Smooth muscle cell (in vitro differentiated cells): ENCODE results near the gene MRC1. TPM values are rescaled to one million over a fixed set of nuclear protein-coding genes. Genes with fewer than 3 reads are reported as not detected.

ENCODE experiments used
- DNase-seq: peaks from one replicate; lab custom pipeline; 2025; ENCODE audit not compliant: unreplicated experiment; lab: John Stamatoyannopoulos, UW
- H2AFZ ChIP-seq: fragments of 200-600 bp; sonication (generic); 2 replicates; pipeline ENCODE4 v1.6.0; 2016; ENCODE audit warnings: antibody characterized with exemption, low read depth, mild to moderate bottlenecking
- H3F3A ChIP-seq: fragments of 200-600 bp; sonication (generic); 2 replicates; pipeline ENCODE4 v1.6.0; 2017; ENCODE audit warnings: antibody characterized with exemption, low read depth
- H3K27ac ChIP-seq: fragments of 200-600 bp; sonication (generic); 2 replicates; pipeline ENCODE4 v1.5.1; 2016; ENCODE audit warnings: low read depth, mild to moderate bottlenecking
- H3K27me3 ChIP-seq: fragments of 200-600 bp; sonication (generic); 2 replicates; pipeline ENCODE4 v1.6.1; 2016; ENCODE audit warnings: low read depth, mild to moderate bottlenecking
- H3K36me3 ChIP-seq: fragments of 200-600 bp; sonication (generic); 2 replicates; pipeline ENCODE4 v1.5.1; 2016; ENCODE audit warnings: low read depth
- H3K4me1 ChIP-seq: fragments of 200-600 bp; sonication (generic); 2 replicates; pipeline ENCODE4 v1.5.1; 2016; ENCODE audit warnings: low read depth
- H3K4me2 ChIP-seq: fragments of 200-600 bp; sonication (generic); 2 replicates; pipeline ENCODE4 v1.6.0; 2016; ENCODE audit warnings: mild to moderate bottlenecking
- H3K4me3 ChIP-seq: fragments of 200-600 bp; sonication (generic); 2 replicates; pipeline ENCODE4 v1.5.1; 2016; ENCODE audit warnings: mild to moderate bottlenecking
- H3K79me2 ChIP-seq: fragments of 200-600 bp; sonication (generic); 2 replicates; pipeline ENCODE4 v1.6.0; 2016; ENCODE audit warnings: low read depth, mild to moderate bottlenecking
- H3K9ac ChIP-seq: fragments of 200-600 bp; sonication (generic); 2 replicates; pipeline ENCODE4 v1.6.0; 2016; ENCODE audit warnings: low read depth
- H3K9me3 ChIP-seq: fragments of 200-600 bp; sonication (generic); replicated peaks from 2 replicates; pipeline ENCODE4 v1.5.1; 2016; ENCODE audit warnings: low read depth
- H4K20me1 ChIP-seq: fragments of 200-600 bp; sonication (generic); 2 replicates; pipeline ENCODE4 v1.6.0; 2016; ENCODE audit warnings: low read depth
- CTCF ChIP-seq: fragments of 200-600 bp; sonication (generic); IDR thresholded peaks from 2 replicates; pipeline ENCODE4 v1.5.1; 2017; ENCODE audit warnings: borderline replicate concordance, mild to moderate bottlenecking, antibody characterized with exemption; ENCODE audit not compliant: insufficient read depth, poor library complexity, severe bottlenecking
- WGBS: methylation state at CpG from one replicate; pipeline ENCODE4 v1.1.7; 2016; ENCODE audit warnings: low lambda C conversion rate; 5-methylcytosine and 5-hydroxymethylcytosine counted together
- polyA plus RNA-seq: library from polyadenylated mRNA; unstranded; fragments of >200 nt; fragmentation: Nextera tagmentation; extraction: Ambion mirVana; gene quantifications from 2 replicates; pipeline ENCODE4 v1.2.1, GENCODE V29; 2016
- total RNA-seq: library from RNA; depleted of rRNA; stranded (reverse); fragments of >200 nt; gene quantifications from 2 replicates; pipeline ENCODE4 v1.2.3, GENCODE V29; 2014

MRC1 gene
- total and polyA plus RNA-seq, 2 experiments from 2014 or later, result not detected

- Histone ChIP-seq H3K4me2 (no peak overlapping the region), H3K79me2 (no peaks in the 10 kb centered on the region), H3K4me1 (no peaks in the 10 kb centered on the region), H3K9ac (no peak overlapping the region), H4K20me1 (no peaks in the 10 kb centered on the region), H3K4me3 (no peak overlapping the region), H2AFZ (no peak overlapping the region), H3K36me3 (no peaks in the 10 kb centered on the region), H3F3A (no peaks in the 10 kb centered on the region), H3K27me3 (no peaks in the 10 kb centered on the region), H3K9me3 (no peaks in the 10 kb centered on the region), H3K27ac (no peak overlapping the region)
- DNase-seq, result no peak
- TF ChIP-seq CTCF, result no peak
Measured at GRCh38 chr10:17877121-17877520, 68.0 kb downstream of the MRC1 start.

- H4K20me1 ChIP-seq, result no peaks in the 10 kb centered on the region
- no peaks in the 10 kb centered on the region for H3K9me3 ChIP-seq
- no peaks in the 10 kb centered on the region for H3K4me1 ChIP-seq
- H3K27ac ChIP-seq, result no peak overlapping the region
- H3K79me2 ChIP-seq, result no peaks in the 10 kb centered on the region
- no peak for TF ChIP-seq CTCF
- no peak overlapping the region for H3K9ac ChIP-seq
- no peaks in the 10 kb centered on the region for H3K36me3 ChIP-seq
- no peak overlapping the region for H2AFZ ChIP-seq
- no peak for DNase-seq
- no peaks in the 10 kb centered on the region for H3F3A ChIP-seq
- H3K27me3 ChIP-seq, result no peaks in the 10 kb centered on the region
- H3K4me3 ChIP-seq, result no peak overlapping the region
- WGBS, result 91% methylated on average over 5 of the region's 5 CpGs
- no peak overlapping the region for H3K4me2 ChIP-seq
Measured at GRCh38 chr10:17878896-17879295, 69.7 kb downstream of the MRC1 start.

- H3K4me3 ChIP-seq, result no peak overlapping the region
- no peaks in the 10 kb centered on the region for H4K20me1 ChIP-seq
- H2AFZ ChIP-seq, result no peak overlapping the region
- no peaks in the 10 kb centered on the region for H3K27me3 ChIP-seq
- H3K4me2 ChIP-seq, result no peak overlapping the region
- 95% methylated on average over 3 of the region's 3 CpGs for WGBS
- H3K27ac ChIP-seq, result no peak overlapping the region
- DNase-seq, result no peak
- no peak for TF ChIP-seq CTCF
- H3K9me3 ChIP-seq, result no peaks in the 10 kb centered on the region
- H3K4me1 ChIP-seq, result no peaks in the 10 kb centered on the region
- no peaks in the 10 kb centered on the region for H3F3A ChIP-seq
- no peaks in the 10 kb centered on the region for H3K36me3 ChIP-seq
- no peak overlapping the region for H3K9ac ChIP-seq
- H3K79me2 ChIP-seq, result no peaks in the 10 kb centered on the region
Measured at GRCh38 chr10:17880601-17881000, 71.5 kb downstream of the MRC1 start.

GRCh38 chr10:17882557-17882956 is 73.4 kb downstream of the MRC1 start:
- no peaks in the 10 kb centered on the region for H3K79me2 ChIP-seq
- no peak overlapping the region for H3K4me3 ChIP-seq
- no peaks in the 10 kb centered on the region for H3K9me3 ChIP-seq
- H3K27me3 ChIP-seq, result no peaks in the 10 kb centered on the region
- H3K36me3 ChIP-seq, result no peaks in the 10 kb centered on the region
- no peaks in the 10 kb centered on the region for H4K20me1 ChIP-seq
- 78% methylated on average over 1 of the region's 1 CpG for WGBS
- no peaks in the 10 kb centered on the region for H3K4me1 ChIP-seq
- H3K4me2 ChIP-seq, result no peak overlapping the region
- H2AFZ ChIP-seq, result no peak overlapping the region
- no peak for TF ChIP-seq CTCF
- DNase-seq, result no peak
- no peak overlapping the region for H3K27ac ChIP-seq
- no peaks in the 10 kb centered on the region for H3F3A ChIP-seq
- no peak overlapping the region for H3K9ac ChIP-seq
